Heart right ventricle (tissue), 16 donors: ENCODE data around the gene PEX6. TPM values are rescaled to one million over a fixed set of nuclear protein-coding genes. Genes with fewer than 3 reads are reported as not detected.

Experiments used
- ATAC-seq, 8 donors: fragments of 200-7000 bp; cut with Tn5 transposase; one replicate each; pipeline ENCODE4 v1.9.1; 2020; ENCODE audit warnings: mild to moderate bottlenecking in 8 of 8, moderate library complexity in 8 of 8, moderate number of reproducible peaks in 1 of 8
- DNase-seq, 2 donors: peaks; one replicate each; pipeline ENCODE4 v3.0.0-alpha.2; 2020
- H3K27ac ChIP-seq, 10 donors: fragments of 200-600 bp; sonication (generic) in 2 of 10; one replicate each; pipeline versions ENCODE4 v1.5.0 to v1.8.0; 2020 to 2022; ENCODE audit warnings: mild to moderate bottlenecking in 3 of 10
- H3K27me3 ChIP-seq, 7 donors: fragments of 200-600 bp; one replicate each; pipeline ENCODE4 v1.8.0; 2021 to 2022; ENCODE audit warnings: mild to moderate bottlenecking in 2 of 7
- H3K36me3 ChIP-seq, 9 donors: fragments of 200-600 bp; sonication (generic) in 1 of 9; one replicate each; pipeline versions ENCODE4 v1.5.0 to v1.8.0; 2020 to 2022; ENCODE audit warnings: mild to moderate bottlenecking in 2 of 9
- H3K4me1 ChIP-seq, 9 donors: fragments of 200-600 bp; sonication (generic) in 1 of 9; one replicate each; pipeline versions ENCODE4 v1.5.0 to v1.8.0; 2020 to 2022; ENCODE audit warnings: mild to moderate bottlenecking in 4 of 9
- H3K4me3 ChIP-seq, 10 donors: fragments of 200-600 bp; sonication (generic) in 2 of 10; one replicate each; pipeline versions ENCODE4 v1.5.0 to v1.8.0; 2020 to 2022; ENCODE audit warnings: mild to moderate bottlenecking in 7 of 10, moderate library complexity in 2 of 10
- H3K9me3 ChIP-seq, 11 donors: fragments of 200-600 bp in 10 of 11; sonication (generic) in 2 of 11; one replicate each; pipeline versions ENCODE4 v1.5.0 to v1.8.0; 2013 to 2022; ENCODE audit warnings: mild to moderate bottlenecking in 2 of 11, control low read depth in 1 of 11, moderate library complexity in 1 of 11
- CTCF ChIP-seq, 9 donors: fragments of 200-600 bp; sonication (generic) in 2 of 9; IDR thresholded peaks; one replicate each; pipeline versions ENCODE4 v1.5.0 to v1.8.0; 2021 to 2022; ENCODE audit warnings: antibody characterized with exemption in 9 of 9, mild to moderate bottlenecking in 5 of 9, moderate library complexity in 1 of 9
- WGBS, 2 donors: extraction: QIAGEN DNeasy Blood & Tissue Kit; methylation state at CpG; one replicate each; pipeline ENCODE4 v1.1.7; 2013; ENCODE audit warnings: inconsistent platforms in 1 of 2; 5-methylcytosine and 5-hydroxymethylcytosine counted together
- intact Hi-C, 10 donors: fragments of 100-400 bp; cut with DNase I; formaldehyde crosslinking; loops; one replicate each; pipeline versions ENCODE4 v1.11.1 to v1.14.2; 2022
- polyA plus RNA-seq, 2 donors: library from polyadenylated mRNA; stranded (reverse); fragments of 200-250 nt; gene quantifications; one replicate each; pipeline ENCODE4 v1.2.3, GENCODE V29; 2013
- total RNA-seq, 10 donors: library from RNA; stranded (reverse); fragmentation: NEBNext Ultra II Directional in 3 of 10; extraction: Animal tissue kit (Norgen Biotek cat#: 25700) in 3 of 10; gene quantifications; one replicate each; pipeline versions ENCODE4 v1.2.1 to v1.2.4, GENCODE V29; 2021 to 2023
- donor health status: Arrhythmogenic right ventricular cardiomyopathy.
- donor health status: ischemic (EF 13 %, LVEDD 7.1; RV severe dilation, severe dysfunction).
- donor health status: healthy with polysubstance abuse.
- donor health status: DM: no; HTN: yes; CAD: no.
- donor health status: DM: no; HTN: no; CAD: no.
- donor health status: ischemic (EF 25% LVEDD 6.9; RV normal size, moderate dysfunction).
- donor health status: ischemic (EF 25% LVEDD 5.7; RV mildly dilated, moderate dysfunction).
- donor health status: healthy.
- donor health status: DM: yes; HTN: yes; CAD: no.
- donor health status: Ischemic cardiomyopathy.
- donor health status: ischemic (EF 35%, LVEDD 5.7; RV mildly dilated, moderate dysfunction).
- donor health status: nonischemic (EF 11% LVEDD 7.7; RV severe dilation, severe dysfunction).
- donor health status: DM: yes; HTN: yes; CAD: no.
- donor health status: PGD.
- donor health status: ischemic (EF 29% LVEDD 5.4; RV normal size, mild dysfunction).
- donor health status: nonischemic (EF 23%, LVEDD 6.1; RV moderate dilation, normal function).

The PEX6 gene
- total and polyA plus RNA-seq, 12 donors: 9.1 to 32.6 (median 16.6) TPM

DNA sequence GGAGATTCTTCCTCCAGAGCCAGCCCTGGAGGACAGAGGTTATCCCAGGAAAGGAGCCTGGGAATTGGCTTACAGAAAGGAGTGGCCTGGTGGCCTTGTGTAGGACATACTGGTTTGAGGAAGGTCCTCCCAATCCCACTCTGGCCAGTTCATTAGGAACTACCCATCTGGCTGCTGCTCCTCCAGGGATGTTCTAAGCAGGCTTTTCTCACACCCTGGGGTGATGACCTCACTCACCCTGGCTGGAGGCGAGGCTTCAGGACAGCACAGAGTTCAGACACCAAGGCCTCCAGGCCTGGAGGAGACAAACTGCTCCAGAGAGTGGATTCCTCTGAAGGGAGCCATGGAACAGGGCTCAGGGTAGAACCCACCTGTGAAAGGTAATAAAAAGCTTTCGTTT, 9.6 kb downstream of the PEX6 start:
- H3K27me3 ChIP-seq: no peaks in the 10 kb centered on the region
- no peak for DNase-seq
- TF ChIP-seq CTCF (IDR thresholded peaks at IDR 0.05): no peak
- H3K4me3 ChIP-seq: no peak overlapping the region
- ATAC-seq: no peak
- no peak overlapping the region for H3K27ac ChIP-seq
- peaks cover 0 to 12% (median 4%) of the 10 kb centered on the region in 9 donors for H3K4me1 ChIP-seq
- peaks cover 0 to 77% (median 25%) of the 10 kb centered on the region in 9 donors for H3K36me3 ChIP-seq
- H3K9me3 ChIP-seq: no peaks in the 10 kb centered on the region
- intact Hi-C loops: no loop called here
- WGBS, 2 donors: 90 to 91% methylated on average over 2 of the region's 2 CpGs

DNA sequence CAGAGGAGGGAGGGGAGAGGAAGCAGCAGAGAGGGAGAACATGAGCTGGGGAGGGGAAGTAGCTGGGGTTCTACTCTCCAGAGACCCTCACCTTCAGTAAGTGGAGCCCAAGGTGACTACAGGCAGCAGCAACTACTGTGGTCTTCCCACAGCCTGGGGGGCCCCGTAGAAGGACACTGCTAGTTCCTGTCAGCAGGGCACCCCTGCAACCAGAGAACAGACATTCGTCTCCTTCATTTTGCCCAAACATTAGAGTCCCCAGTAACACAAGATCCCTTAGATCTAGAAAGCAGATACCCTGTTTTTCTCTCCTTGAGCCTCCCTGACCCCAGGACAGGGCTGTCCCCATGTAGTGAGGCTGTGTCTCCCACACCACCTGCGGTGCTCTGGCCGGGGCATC, 10.2 kb downstream of the PEX6 start:
- peaks cover 0 to 80% (median 31%) of the 10 kb centered on the region in 9 donors for H3K36me3 ChIP-seq
- 82 to 90% methylated on average over 4 of the region's 4 CpGs for WGBS, 2 donors
- intact Hi-C loops: no loop called here

DNA sequence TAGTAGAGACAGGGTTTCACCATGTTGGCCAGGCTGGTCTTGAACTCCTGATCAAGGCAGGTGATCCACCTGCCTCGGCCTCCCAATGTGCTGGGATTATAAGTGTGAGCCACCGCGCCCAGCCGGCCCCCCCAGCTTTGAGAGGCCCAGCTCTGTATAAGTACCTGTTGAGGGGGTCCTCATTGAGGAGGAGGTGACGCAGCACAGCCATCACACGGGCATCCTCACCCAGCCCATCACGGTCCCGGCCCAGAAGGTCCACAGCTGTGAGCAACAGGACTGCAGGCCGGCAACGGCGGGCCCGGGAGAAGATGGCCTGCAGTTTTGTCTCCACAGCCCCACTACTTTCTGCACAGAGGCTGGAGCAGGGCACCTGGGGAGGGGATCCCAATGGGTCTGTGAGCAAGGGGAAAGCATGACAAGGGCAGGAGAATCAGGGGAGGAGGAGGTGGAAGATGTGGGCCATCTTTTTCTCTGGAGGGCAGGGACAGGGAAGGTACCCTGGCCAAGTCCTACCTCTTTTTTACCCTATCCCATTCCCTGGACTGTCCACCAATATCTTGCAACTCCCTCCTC, 10.8 kb downstream of the PEX6 start:
- Histone ChIP-seq H3K4me1 (peaks cover 0 to 12% (median 4%) of the 10 kb centered on the region in 9 donors), H3K9me3 (no peaks in the 10 kb centered on the region), H3K36me3 (peaks cover 0 to 80% (median 31%) of the 10 kb centered on the region in 9 donors), H3K4me3 (no peak overlapping the region), H3K27me3 (no peaks in the 10 kb centered on the region), H3K27ac (no peak overlapping the region)
- no peak for TF ChIP-seq CTCF (IDR thresholded peaks at IDR 0.05)
- ATAC-seq (no peak), DNase-seq (no peak)
- 93 to 95% methylated on average over 11 to 12 of the region's 12 CpGs for WGBS, 2 donors
- intact Hi-C loops: no loop called here

More for the DNA sequence above, 10.2 kb downstream of the PEX6 start:
- Histone ChIP-seq H3K27ac (no peak overlapping the region), H3K27me3 (no peaks in the 10 kb centered on the region), H3K9me3 (no peaks in the 10 kb centered on the region), H3K4me3 (no peak overlapping the region), H3K4me1 (peaks cover 0 to 12% (median 4%) of the 10 kb centered on the region in 9 donors)
- TF ChIP-seq CTCF (IDR thresholded peaks at IDR 0.05): no peak
- DNase-seq (no peak), ATAC-seq (no peak)

DNA sequence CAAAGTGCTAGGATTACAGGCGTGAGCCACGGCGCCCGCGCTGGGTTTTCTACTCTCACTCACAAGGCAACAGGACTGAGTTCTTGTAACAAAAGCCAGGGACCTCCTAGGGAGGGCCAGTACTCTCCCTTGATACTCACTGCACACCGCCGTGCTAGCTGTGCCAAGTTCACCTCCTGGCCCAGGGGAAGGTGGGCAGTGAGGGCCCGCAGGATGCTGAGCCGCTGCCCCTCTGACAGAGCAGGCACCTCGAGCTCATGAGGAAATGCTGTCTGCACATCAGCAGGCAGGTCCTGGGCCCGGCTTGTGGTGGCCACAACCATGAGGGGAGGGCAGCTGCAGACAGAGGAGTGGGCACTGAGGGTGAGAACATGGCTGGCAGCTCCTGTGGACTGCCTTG, 11.8 kb downstream of the PEX6 start:
- Histone ChIP-seq H3K36me3 (peaks cover 0 to 85% (median 31%) of the 10 kb centered on the region in 9 donors), H3K4me1 (peaks cover 0 to 12% (median 4%) of the 10 kb centered on the region in 9 donors), H3K27ac (no peak overlapping the region), H3K9me3 (no peaks in the 10 kb centered on the region), H3K4me3 (no peak overlapping the region), H3K27me3 (no peaks in the 10 kb centered on the region)
- TF ChIP-seq CTCF (IDR thresholded peaks at IDR 0.05): no peak
- WGBS, 2 donors: 93 to 96% methylated on average over 11 of the region's 11 CpGs
- DNase-seq: no peak
- intact Hi-C loops: no loop called here
- no peak for ATAC-seq
